22Rv1 (cell line): ENCODE data around the gene RIPK3.
"Not testable (repeated sequence)": the region's sequence is repeated elsewhere in the genome, so short reads cannot be mapped to it uniquely, and the experiment has no call there.

Source experiments
- H3K27ac ChIP-seq: fragments of 450-650 bp; 2 replicates; pipeline ENCODE4 v1.5.1; 2017
- CTCF ChIP-seq: fragments of 450-650 bp; IDR thresholded peaks from 2 replicates; pipeline ENCODE4 v1.5.1; 2017; ENCODE audit warnings: mild to moderate bottlenecking
- ZFX ChIP-seq: fragments of 450-650 bp; IDR thresholded peaks from 2 replicates; pipeline ENCODE4 v1.6.1; 2017; ENCODE audit warnings: antibody characterized with exemption, borderline replicate concordance

Gene RIPK3

GRCh38 chr14:24364841-24365240, 25.1 kb upstream of the RIPK3 start:
- peak overlapping the region; percentile 97 for H3K27ac ChIP-seq
- TF ChIP-seq ZFX (no peak), CTCF (no peak)

- no peak for TF ChIP-seq ZFX
- no peak for TF ChIP-seq CTCF
Observed at GRCh38 chr14:24363401-24363800, 23.6 kb upstream of the RIPK3 start.

GRCh38 chr14:24362241-24362960, 22.6 kb upstream of the RIPK3 start:
- H3K27ac ChIP-seq: no peak overlapping the region
- TF ChIP-seq ZFX (no peak), CTCF (no peak)

More at GRCh38 chr14:24363401-24363800, 23.6 kb upstream of the RIPK3 start:
- H3K27ac ChIP-seq: no peak overlapping the region

- no peak overlapping the region for H3K27ac ChIP-seq
- no peak for TF ChIP-seq ZFX
- no peak for TF ChIP-seq CTCF
Observed at GRCh38 chr14:24361326-24361725, 21.5 kb upstream of the RIPK3 start.

- H3K27ac ChIP-seq: no peak overlapping the region
- TF ChIP-seq CTCF: no peak
- no peak for TF ChIP-seq ZFX
Observed at GRCh38 chr14:24360281-24360680, 20.5 kb upstream of the RIPK3 start.

- H3K27ac ChIP-seq: no peak overlapping the region
- TF ChIP-seq CTCF (no peak), ZFX (no peak)
Observed at GRCh38 chr14:24356208-24356607, 16.4 kb upstream of the RIPK3 start.

- TF ChIP-seq ZFX (no peak), CTCF (no peak)
- H3K27ac ChIP-seq: no peak overlapping the region
Observed at GRCh38 chr14:24355009-24355408, 15.2 kb upstream of the RIPK3 start.

- H3K27ac ChIP-seq: not testable (repeated sequence)
Observed at GRCh38 chr14:24354482-24354825, 14.7 kb upstream of the RIPK3 start.
